NB4 (cell line): ENCODE measurements around the gene ARMC7.
"Not testable (repeated sequence)": the region's sequence is repeated elsewhere in the genome, so short reads cannot be mapped to it uniquely, and the experiment has no call there.

ENCODE experiments used
- DNase-seq: peaks from one replicate; pipeline ENCODE4 v3.0.0; 2010; ENCODE audit warnings: low read depth
- H3K4me3 ChIP-seq: one replicate; pipeline ENCODE4 v1.5.1; 2011; ENCODE audit warnings: mild to moderate bottlenecking, low read depth, low read length, moderate library complexity
- MYC ChIP-seq: IDR thresholded peaks from 2 replicates; pipeline ENCODE4 v1.6.1; 2011; ENCODE audit warnings: low read depth, low read length
- POLR2A ChIP-seq: IDR thresholded peaks from 2 replicates; pipeline ENCODE4 v1.6.1; 2011; ENCODE audit warnings: mild to moderate bottlenecking; ENCODE audit not compliant: insufficient read length; ENCODE audit errors: extremely low read depth
- TF ChIP-seq, protein P1 (sequence below): IDR thresholded peaks from 2 replicates; pipeline ENCODE4 v1.6.1; 2011; ENCODE audit warnings: low read depth, low read length
- TF ChIP-seq, protein P2 (sequence below): IDR thresholded peaks from one replicate; pipeline ENCODE4 v1.5.1; 2012; ENCODE audit warnings: low read depth, low read length

Gene ARMC7

GRCh38 chr17:75133001-75133400 is 23.2 kb downstream of the ARMC7 start:
- TF ChIP-seq, protein P1, sequence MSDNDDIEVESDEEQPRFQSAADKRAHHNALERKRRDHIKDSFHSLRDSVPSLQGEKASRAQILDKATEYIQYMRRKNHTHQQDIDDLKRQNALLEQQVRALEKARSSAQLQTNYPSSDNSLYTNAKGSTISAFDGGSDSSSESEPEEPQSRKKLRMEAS = no peak
- TF ChIP-seq, protein P2, sequence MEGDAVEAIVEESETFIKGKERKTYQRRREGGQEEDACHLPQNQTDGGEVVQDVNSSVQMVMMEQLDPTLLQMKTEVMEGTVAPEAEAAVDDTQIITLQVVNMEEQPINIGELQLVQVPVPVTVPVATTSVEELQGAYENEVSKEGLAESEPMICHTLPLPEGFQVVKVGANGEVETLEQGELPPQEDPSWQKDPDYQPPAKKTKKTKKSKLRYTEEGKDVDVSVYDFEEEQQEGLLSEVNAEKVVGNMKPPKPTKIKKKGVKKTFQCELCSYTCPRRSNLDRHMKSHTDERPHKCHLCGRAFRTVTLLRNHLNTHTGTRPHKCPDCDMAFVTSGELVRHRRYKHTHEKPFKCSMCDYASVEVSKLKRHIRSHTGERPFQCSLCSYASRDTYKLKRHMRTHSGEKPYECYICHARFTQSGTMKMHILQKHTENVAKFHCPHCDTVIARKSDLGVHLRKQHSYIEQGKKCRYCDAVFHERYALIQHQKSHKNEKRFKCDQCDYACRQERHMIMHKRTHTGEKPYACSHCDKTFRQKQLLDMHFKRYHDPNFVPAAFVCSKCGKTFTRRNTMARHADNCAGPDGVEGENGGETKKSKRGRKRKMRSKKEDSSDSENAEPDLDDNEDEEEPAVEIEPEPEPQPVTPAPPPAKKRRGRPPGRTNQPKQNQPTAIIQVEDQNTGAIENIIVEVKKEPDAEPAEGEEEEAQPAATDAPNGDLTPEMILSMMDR = no peak
- TF ChIP-seq MYC (no peak), POLR2A (no peak)
- no peak overlapping the region for H3K4me3 ChIP-seq
- DNase-seq = peak; percentile 30

DNA sequence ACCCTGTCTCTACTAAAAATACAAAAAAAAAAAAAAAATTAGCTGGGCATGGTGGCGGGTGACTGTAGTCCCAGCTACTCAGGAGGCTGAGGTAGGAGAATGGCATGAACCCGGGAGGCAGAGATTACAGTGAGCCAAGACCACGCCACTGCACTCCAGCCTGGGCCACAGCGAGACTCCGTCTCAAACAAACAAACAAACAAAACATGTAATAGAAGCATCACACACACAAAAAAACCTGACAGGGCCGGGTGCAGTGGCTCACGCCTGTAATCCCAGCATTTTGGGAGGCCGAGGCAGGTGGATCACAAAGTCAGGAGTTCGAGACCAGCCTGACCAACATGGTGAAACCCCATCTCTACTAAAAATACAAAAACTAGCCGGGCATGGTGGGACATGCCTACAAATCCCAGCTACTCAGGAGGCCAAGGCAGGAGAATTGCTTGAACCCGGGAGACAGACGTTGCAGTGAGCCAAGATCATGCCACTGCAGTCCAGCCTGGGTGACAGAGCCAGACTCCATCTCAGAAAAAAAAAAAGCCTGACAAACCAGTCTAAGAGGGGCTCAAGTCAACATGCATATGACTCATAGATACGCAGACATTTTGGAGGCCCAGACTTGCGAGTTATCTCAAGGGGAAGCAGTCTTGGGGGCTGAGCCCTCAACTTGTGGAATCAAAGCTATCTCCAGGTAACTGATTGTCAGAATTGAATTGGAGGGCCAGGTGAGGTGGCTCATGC is 24.0 kb downstream of the ARMC7 start:
- H3K4me3 ChIP-seq, DNase-seq: not testable (repeated sequence)

DNA sequence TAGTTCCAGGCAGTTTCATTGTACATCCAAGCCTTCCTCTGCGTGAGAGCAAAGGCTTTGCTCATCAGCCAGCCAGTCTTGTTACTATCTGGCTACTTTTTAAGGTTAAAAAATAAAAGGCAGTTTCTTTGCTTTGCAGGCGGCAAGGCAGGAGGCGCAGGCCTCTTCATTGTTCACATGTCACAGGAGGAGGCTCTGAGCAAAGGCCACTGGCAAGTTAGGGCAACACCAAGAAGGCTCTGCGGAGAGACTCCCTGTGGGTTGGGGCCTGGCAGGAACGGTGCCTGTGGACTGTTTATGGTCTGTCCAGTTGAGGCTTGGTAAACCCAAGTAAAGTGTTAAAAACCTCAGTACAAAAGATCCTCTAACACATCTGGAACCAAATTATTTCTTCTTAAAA is 25.7 kb downstream of the ARMC7 start:
- no peak for DNase-seq
- TF ChIP-seq POLR2A (no peak), MYC (no peak)
- TF ChIP-seq, protein P2 = no peak
- TF ChIP-seq, protein P1 = no peak
- no peak overlapping the region for H3K4me3 ChIP-seq

DNA sequence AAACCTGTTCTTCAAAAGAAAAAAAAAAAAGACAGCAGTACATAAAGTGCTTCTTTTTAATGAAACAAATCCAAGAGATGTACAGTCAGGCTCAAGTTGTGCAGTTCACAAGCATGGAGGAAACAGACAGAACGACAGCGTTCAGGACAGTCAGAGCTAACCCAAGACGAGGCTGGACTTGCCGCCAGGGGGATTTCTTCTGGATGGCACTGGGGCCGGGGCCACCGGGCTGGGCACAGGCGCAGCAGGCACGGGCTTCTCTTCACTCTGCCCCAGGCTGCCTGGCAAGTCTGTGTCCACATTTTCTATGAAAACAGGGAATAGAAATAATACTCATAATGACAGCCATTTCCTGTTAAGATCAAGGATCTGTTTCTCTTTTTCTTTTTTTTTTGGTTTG is 26.2 kb downstream of the ARMC7 start:
- DNase-seq = no peak
- no peak for TF ChIP-seq MYC
- no peak for TF ChIP-seq POLR2A
- TF ChIP-seq, protein P1 = no peak
- TF ChIP-seq, protein P2 = no peak

GRCh38 chr17:75137762-75138161 is 28.0 kb downstream of the ARMC7 start:
- not testable (repeated sequence) for DNase-seq, H3K4me3 ChIP-seq

More for the DNA sequence above, 26.2 kb downstream of the ARMC7 start:
- H3K4me3 ChIP-seq = no peak overlapping the region

GRCh38 chr17:75138519-75138918 is 28.8 kb downstream of the ARMC7 start:
- TF ChIP-seq MYC (no peak), POLR2A (no peak)
- TF ChIP-seq, protein P1 = no peak
- TF ChIP-seq, protein P2 = no peak
- no peak overlapping the region for H3K4me3 ChIP-seq
- DNase-seq = no peak

DNA sequence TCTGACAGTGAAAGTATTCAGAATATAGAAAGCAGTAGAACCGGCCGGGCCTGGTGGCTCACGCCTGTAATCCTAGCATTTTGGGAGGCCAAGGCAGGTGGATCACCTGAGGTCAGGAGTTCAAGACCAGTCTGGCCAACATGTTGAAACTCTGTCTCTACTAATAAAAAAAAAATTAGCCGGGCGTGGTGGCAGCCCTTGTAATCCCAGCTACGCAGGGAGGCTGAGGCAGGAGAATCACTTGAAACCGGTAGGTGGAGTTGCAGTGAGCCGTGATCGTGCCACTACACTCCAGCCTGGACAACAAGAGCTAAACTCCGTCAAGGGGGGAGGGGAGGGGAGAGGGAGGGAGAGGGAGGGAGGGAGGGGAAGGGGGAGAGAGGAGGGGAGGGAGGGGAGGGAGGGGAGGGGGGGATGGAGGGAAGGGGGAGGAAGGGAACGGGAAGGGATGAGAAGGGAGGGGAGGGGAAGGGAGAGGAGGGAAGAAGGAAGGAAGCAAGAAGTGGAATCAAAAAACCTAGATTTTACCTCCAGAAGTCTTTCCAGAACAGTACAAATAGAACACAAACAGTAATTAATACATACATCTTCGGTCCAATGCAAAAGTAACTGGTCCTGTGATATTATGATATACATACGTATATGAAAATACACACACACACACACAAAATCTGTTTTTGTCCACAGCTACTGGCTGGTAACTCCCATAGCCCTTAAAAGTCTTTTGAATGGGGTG is 32.6 kb downstream of the ARMC7 start:
- DNase-seq = no peak
- TF ChIP-seq MYC = no peak
- no peak for TF ChIP-seq POLR2A
- TF ChIP-seq, protein P2 = no peak
- TF ChIP-seq, protein P1 = no peak
- H3K4me3 ChIP-seq = no peak overlapping the region
